Subcutaneous abdominal adipose tissue (tissue), 5 donors: ENCODE measurements around the gene NCAN.
"Not testable (repeated sequence)": the region's sequence is repeated elsewhere in the genome, so short reads cannot be mapped to it uniquely, and the experiment has no call there.

Experiments used
- H3K27ac ChIP-seq: one replicate; pipeline ENCODE4 v1.7.0; 2013; ENCODE audit warnings: low read depth, mild to moderate bottlenecking, inconsistent platforms, low read length, moderate library complexity
- H3K27me3 ChIP-seq, 5 donors: one replicate each; pipeline ENCODE4 v1.7.0; 2013; ENCODE audit warnings: low read length in 5 of 5, inconsistent platforms in 1 of 5; ENCODE audit not compliant: control insufficient read depth in 5 of 5, insufficient read depth in 4 of 5
- H3K36me3 ChIP-seq, 5 donors: one replicate each; pipeline ENCODE4 v1.7.0; 2013; ENCODE audit warnings: low read length in 5 of 5; ENCODE audit not compliant: control insufficient read depth in 5 of 5, insufficient read depth in 5 of 5
- H3K4me1 ChIP-seq, 5 donors: one replicate each; pipeline ENCODE4 v1.7.0; 2013; ENCODE audit warnings: low read length in 5 of 5, mild to moderate bottlenecking in 3 of 5, moderate library complexity in 1 of 5; ENCODE audit not compliant: control insufficient read depth in 5 of 5, insufficient read depth in 5 of 5
- H3K4me3 ChIP-seq, 5 donors: one replicate each; pipeline ENCODE4 v1.7.0; 2013; ENCODE audit warnings: low read length in 5 of 5, low read depth in 1 of 5
- H3K9ac ChIP-seq, 5 donors: one replicate each; pipeline ENCODE4 v1.7.0; 2013; ENCODE audit warnings: low read length in 5 of 5, mild to moderate bottlenecking in 4 of 5, moderate library complexity in 3 of 5
- H3K9me3 ChIP-seq, 5 donors: one replicate each; pipeline ENCODE4 v1.7.0; 2013; ENCODE audit warnings: low read length in 5 of 5; ENCODE audit not compliant: control insufficient read depth in 5 of 5
- donor health status: healthy.
- donor health status: healthy.
- donor health status: healthy.
- donor health status: healthy.
- donor health status: healthy.

The NCAN gene

DNA sequence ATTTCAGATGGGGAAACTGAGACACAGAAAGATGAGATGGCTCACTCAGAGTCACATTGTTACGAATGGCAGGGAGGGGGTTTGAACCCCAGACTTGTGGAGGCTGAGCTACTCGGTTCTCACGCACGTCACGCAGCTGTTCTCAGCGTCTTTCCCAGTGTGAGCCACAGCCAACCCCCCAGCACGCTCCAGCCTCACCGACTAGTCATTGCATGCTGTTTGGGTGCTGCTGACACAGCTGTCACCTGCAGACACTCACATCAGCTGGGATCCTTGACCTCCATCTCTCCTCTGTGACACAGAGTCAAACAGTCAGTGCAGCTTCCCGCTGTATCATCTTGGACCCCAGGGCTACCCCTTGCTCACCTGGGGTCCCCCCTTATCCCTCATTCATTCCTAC lies 2.4 kb upstream of the NCAN start:
- H3K4me3 ChIP-seq: no peak overlapping the region
- peaks cover 0 to 2% (median 0%) of the 10 kb centered on the region in 5 donors for H3K9me3 ChIP-seq
- H3K4me1 ChIP-seq: no peaks in the 10 kb centered on the region
- no peak overlapping the region for H3K27ac ChIP-seq
- H3K9ac ChIP-seq: no peak overlapping the region
- H3K27me3 ChIP-seq: peaks cover 20 to 54% (median 44%) of the 10 kb centered on the region in 5 donors
- no peaks in the 10 kb centered on the region for H3K36me3 ChIP-seq

GRCh38 chr19:19212916-19213315 lies 1.2 kb downstream of the NCAN start:
- peaks cover 0 to 5% (median 2%) of the 10 kb centered on the region in 5 donors for H3K9me3 ChIP-seq
- H3K27me3 ChIP-seq: peaks cover 20 to 54% (median 40%) of the 10 kb centered on the region in 5 donors
- H3K4me3 ChIP-seq: no peak overlapping the region
- no peaks in the 10 kb centered on the region for H3K36me3 ChIP-seq
- H3K27ac ChIP-seq: no peak overlapping the region
- H3K9ac ChIP-seq: no peak overlapping the region
- H3K4me1 ChIP-seq: no peaks in the 10 kb centered on the region

- no peaks in the 10 kb centered on the region for H3K4me1 ChIP-seq
- no peak overlapping the region for H3K27ac ChIP-seq
- no peaks in the 10 kb centered on the region for H3K36me3 ChIP-seq
- no peak overlapping the region for H3K4me3 ChIP-seq
- no peak overlapping the region for H3K9ac ChIP-seq
- H3K27me3 ChIP-seq: peaks cover 20 to 54% (median 38%) of the 10 kb centered on the region in 5 donors
- H3K9me3 ChIP-seq: peaks cover 0 to 5% (median 2%) of the 10 kb centered on the region in 5 donors
Observed at GRCh38 chr19:19213426-19214158, 1.8 kb downstream of the NCAN start.

DNA sequence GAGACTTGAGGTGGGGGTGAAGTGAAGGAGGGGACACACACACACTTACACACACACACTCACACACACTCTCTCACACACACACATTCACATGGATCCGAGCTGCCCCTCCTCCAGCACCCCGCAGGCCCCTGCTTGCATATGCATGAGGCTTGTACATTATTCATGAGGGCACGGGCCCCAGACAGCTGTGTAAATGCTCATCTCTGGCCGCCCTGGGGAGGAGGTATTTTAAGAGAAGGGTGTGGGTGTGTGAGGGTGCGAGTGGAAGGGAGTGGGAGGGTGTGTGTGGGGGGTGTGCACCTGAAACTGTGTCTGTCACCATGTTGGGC lies 2.4 kb downstream of the NCAN start:
- Histone ChIP-seq H3K27ac (no peak overlapping the region), H3K4me1 (no peaks in the 10 kb centered on the region), H3K36me3 (no peaks in the 10 kb centered on the region), H3K9ac (no peak overlapping the region), H3K4me3 (no peak overlapping the region), H3K9me3 (peaks cover 0 to 5% (median 2%) of the 10 kb centered on the region in 5 donors), H3K27me3 (peaks cover 20 to 54% (median 40%) of the 10 kb centered on the region in 5 donors)

- peaks cover 20 to 50% (median 40%) of the 10 kb centered on the region in 5 donors for H3K27me3 ChIP-seq
- H3K9ac ChIP-seq: no peak overlapping the region
- H3K4me3 ChIP-seq: no peak overlapping the region
Observed at GRCh38 chr19:19214892-19215291, 3.1 kb downstream of the NCAN start.

GRCh38 chr19:19215792-19216191 lies 4.0 kb downstream of the NCAN start:
- H3K4me1 ChIP-seq: no peaks in the 10 kb centered on the region
- no peak overlapping the region for H3K4me3 ChIP-seq
- H3K9me3 ChIP-seq: peaks cover 0 to 5% (median 2%) of the 10 kb centered on the region in 5 donors
- H3K36me3 ChIP-seq: no peaks in the 10 kb centered on the region
- H3K27me3 ChIP-seq: peaks cover 20 to 50% (median 37%) of the 10 kb centered on the region in 5 donors
- H3K9ac ChIP-seq: no peak overlapping the region
- no peak overlapping the region for H3K27ac ChIP-seq

More at GRCh38 chr19:19214892-19215291, 3.1 kb downstream of the NCAN start:
- peaks cover 0 to 5% (median 2%) of the 10 kb centered on the region in 5 donors for H3K9me3 ChIP-seq
- H3K27ac ChIP-seq: no peak overlapping the region
- H3K36me3 ChIP-seq: no peaks in the 10 kb centered on the region
- no peaks in the 10 kb centered on the region for H3K4me1 ChIP-seq

GRCh38 chr19:19217099-19217498 lies 5.3 kb downstream of the NCAN start:
- H3K36me3 ChIP-seq: no peaks in the 10 kb centered on the region
- no peaks in the 10 kb centered on the region for H3K4me1 ChIP-seq
- H3K4me3 ChIP-seq: no peak overlapping the region
- H3K27ac ChIP-seq: no peak overlapping the region
- no peak overlapping the region for H3K9ac ChIP-seq
- peaks cover 0 to 5% (median 2%) of the 10 kb centered on the region in 5 donors for H3K9me3 ChIP-seq
- H3K27me3 ChIP-seq: peaks cover 10 to 39% (median 27%) of the 10 kb centered on the region in 5 donors

DNA sequence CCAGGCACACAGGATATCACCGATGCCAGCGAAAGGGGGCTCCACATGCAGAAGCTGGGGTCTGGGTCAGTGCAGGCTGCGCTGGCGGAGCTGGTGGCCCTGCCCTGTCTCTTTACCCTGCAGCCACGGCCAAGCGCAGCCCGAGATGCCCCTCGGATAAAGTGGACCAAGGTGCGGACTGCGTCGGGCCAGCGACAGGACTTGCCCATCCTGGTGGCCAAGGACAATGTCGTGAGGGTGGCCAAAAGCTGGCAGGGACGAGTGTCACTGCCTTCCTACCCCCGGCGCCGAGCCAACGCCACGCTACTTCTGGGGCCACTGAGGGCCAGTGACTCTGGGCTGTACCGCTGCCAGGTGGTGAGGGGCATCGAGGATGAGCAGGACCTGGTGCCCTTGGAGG lies 7.2 kb downstream of the NCAN start:
- peaks cover 0 to 5% (median 0%) of the 10 kb centered on the region in 5 donors for H3K9me3 ChIP-seq
- H3K27me3 ChIP-seq: peaks cover under 1 to 21% (median 12%) of the 10 kb centered on the region in 5 donors
- no peaks in the 10 kb centered on the region for H3K4me1 ChIP-seq
- H3K27ac ChIP-seq: no peak overlapping the region
- no peak overlapping the region for H3K4me3 ChIP-seq
- no peak overlapping the region for H3K9ac ChIP-seq
- no peaks in the 10 kb centered on the region for H3K36me3 ChIP-seq

- not testable (repeated sequence) for H3K9me3 ChIP-seq, H3K9ac ChIP-seq, H3K36me3 ChIP-seq, H3K4me1 ChIP-seq, H3K4me3 ChIP-seq, H3K27ac ChIP-seq
- peaks cover 8 to 21% (median 17%) of the 10 kb centered on the region in 5 donors for H3K27me3 ChIP-seq
Observed at GRCh38 chr19:19221000-19221399, 9.2 kb downstream of the NCAN start.

- Histone ChIP-seq H3K9ac (no peak overlapping the region), H3K27me3 (peaks cover 24 to 39% (median 35%) of the 10 kb centered on the region in 5 donors), H3K36me3 (no peaks in the 10 kb centered on the region), H3K9me3 (no peaks in the 10 kb centered on the region), H3K4me3 (no peak overlapping the region), H3K27ac (no peak overlapping the region), H3K4me1 (peaks cover 0 to 10% (median 7%) of the 10 kb centered on the region in 5 donors)
Observed at GRCh38 chr19:19223060-19223459, 11.3 kb downstream of the NCAN start.
